Measurements from ENCODE around the gene TP53TG5. TPM values are rescaled to one million over a fixed set of nuclear protein-coding genes. Genes with fewer than 3 reads are reported as not detected.

Gene TP53TG5
- total RNA-seq, 2 donors from 2014 or later = 0.51 TPM; not detected in 1

- no peaks in the 10 kb centered on the region for H3K27me3 ChIP-seq (replicated peaks; ENCODE audit: insufficient read depth)
- TF ChIP-seq POLR2AphosphoS5 (IDR thresholded peaks at IDR 0.05) (no peak), POLR2A (IDR thresholded peaks at IDR 0.05) (peak; percentile 24), CTCF (IDR thresholded peaks at IDR 0.05) (no peak)
- no peaks in the 10 kb centered on the region for H3K9me3 ChIP-seq
- no peak overlapping the region for H3K4me3 ChIP-seq
- WGBS = 61% methylated on average over 11 of the region's 11 CpGs
- peaks cover 12% of the 10 kb centered on the region for H3K4me1 ChIP-seq (replicated peaks)
- H3K36me3 ChIP-seq = peaks cover 0 to 5% of the 10 kb centered on the region in 2 donors
- DNase-seq (ENCODE audit: low spot score) = no peak
- intact Hi-C loops (cut with DNase I) = no loop called here
- H3K27ac ChIP-seq = peak overlapping the region; percentile 42 to 54
These were observed 41.4 kb downstream of the TP53TG5 start for GRCh38 chr20:45336530-45337366.

- Histone ChIP-seq H3K4me3 (no peak overlapping the region), H3K27ac (no peak overlapping the region), H3K4me1 (replicated peaks) (no peaks in the 10 kb centered on the region), H3K27me3 (replicated peaks; ENCODE audit: insufficient read depth) (no peaks in the 10 kb centered on the region), H3K9me3 (no peaks in the 10 kb centered on the region), H3K36me3 (peaks cover 5 to 7% of the 10 kb centered on the region in 2 donors)
- DNase-seq (ENCODE audit: low spot score) = no peak
- intact Hi-C loops (cut with DNase I) = no loop called here
- 88% methylated on average over 3 of the region's 3 CpGs for WGBS
- TF ChIP-seq CTCF (IDR thresholded peaks at IDR 0.05) = no peak
- no peak for TF ChIP-seq POLR2AphosphoS5 (IDR thresholded peaks at IDR 0.05)
- no peak for TF ChIP-seq POLR2A (IDR thresholded peaks at IDR 0.05)
These were observed 47.6 kb downstream of the TP53TG5 start for GRCh38 chr20:45330476-45330875.

GRCh38 chr20:45329497-45330319, 48.4 kb downstream of the TP53TG5 start:
- DNase-seq (ENCODE audit: low spot score) = peak; percentile 46
- Histone ChIP-seq H3K4me3 (no peak overlapping the region), H3K4me1 (replicated peaks) (no peaks in the 10 kb centered on the region), H3K36me3 (peaks cover 5 to 7% of the 10 kb centered on the region in 2 donors), H3K9me3 (no peaks in the 10 kb centered on the region), H3K27ac (no peak overlapping the region), H3K27me3 (replicated peaks; ENCODE audit: insufficient read depth) (no peaks in the 10 kb centered on the region)
- intact Hi-C loops (cut with DNase I) = no loop called here
- TF ChIP-seq POLR2A (IDR thresholded peaks at IDR 0.05) (no peak), CTCF (IDR thresholded peaks at IDR 0.05) (no peak), POLR2AphosphoS5 (IDR thresholded peaks at IDR 0.05) (no peak)
- 49% methylated on average over 7 of the region's 7 CpGs for WGBS

GRCh38 chr20:45328451-45328850, 49.7 kb downstream of the TP53TG5 start:
- DNase-seq (ENCODE audit: low spot score) = no peak
- peaks cover 5 to 7% of the 10 kb centered on the region in 2 donors for H3K36me3 ChIP-seq
- no peak for TF ChIP-seq POLR2A (IDR thresholded peaks at IDR 0.05)
- no peak overlapping the region for H3K27ac ChIP-seq
- intact Hi-C loops (cut with DNase I) = no loop called here
- no peaks in the 10 kb centered on the region for H3K27me3 ChIP-seq (replicated peaks; ENCODE audit: insufficient read depth)
- WGBS = 94% methylated on average over 4 of the region's 4 CpGs
- no peak overlapping the region for H3K4me3 ChIP-seq
- no peaks in the 10 kb centered on the region for H3K9me3 ChIP-seq
- no peaks in the 10 kb centered on the region for H3K4me1 ChIP-seq (replicated peaks)

GRCh38 chr20:45325371-45325770, 52.8 kb downstream of the TP53TG5 start:
- Histone ChIP-seq H3K27me3 (replicated peaks; ENCODE audit: insufficient read depth) (no peaks in the 10 kb centered on the region), H3K4me1 (replicated peaks) (no peaks in the 10 kb centered on the region), H3K27ac (no peak overlapping the region), H3K4me3 (no peak overlapping the region), H3K9me3 (no peaks in the 10 kb centered on the region), H3K36me3 (peaks cover 0 to 6% of the 10 kb centered on the region in 2 donors)
- no peak for TF ChIP-seq POLR2A (IDR thresholded peaks at IDR 0.05)
- TF ChIP-seq CTCF (IDR thresholded peaks at IDR 0.05) = no peak
- no peak for TF ChIP-seq POLR2AphosphoS5 (IDR thresholded peaks at IDR 0.05)
- 54% methylated on average over 6 of the region's 6 CpGs for whole genome bisulfite sequencing
- intact Hi-C loops (cut with DNase I) = no loop called here
- DNase-seq (ENCODE audit: low spot score) = no peak

Data from prostate gland (tissue), 2 donors.